ENCODE measurements around the gene KIF7. TPM values are rescaled to one million over a fixed set of nuclear protein-coding genes. Genes with fewer than 3 reads are reported as not detected.

Gene KIF7, protein sequence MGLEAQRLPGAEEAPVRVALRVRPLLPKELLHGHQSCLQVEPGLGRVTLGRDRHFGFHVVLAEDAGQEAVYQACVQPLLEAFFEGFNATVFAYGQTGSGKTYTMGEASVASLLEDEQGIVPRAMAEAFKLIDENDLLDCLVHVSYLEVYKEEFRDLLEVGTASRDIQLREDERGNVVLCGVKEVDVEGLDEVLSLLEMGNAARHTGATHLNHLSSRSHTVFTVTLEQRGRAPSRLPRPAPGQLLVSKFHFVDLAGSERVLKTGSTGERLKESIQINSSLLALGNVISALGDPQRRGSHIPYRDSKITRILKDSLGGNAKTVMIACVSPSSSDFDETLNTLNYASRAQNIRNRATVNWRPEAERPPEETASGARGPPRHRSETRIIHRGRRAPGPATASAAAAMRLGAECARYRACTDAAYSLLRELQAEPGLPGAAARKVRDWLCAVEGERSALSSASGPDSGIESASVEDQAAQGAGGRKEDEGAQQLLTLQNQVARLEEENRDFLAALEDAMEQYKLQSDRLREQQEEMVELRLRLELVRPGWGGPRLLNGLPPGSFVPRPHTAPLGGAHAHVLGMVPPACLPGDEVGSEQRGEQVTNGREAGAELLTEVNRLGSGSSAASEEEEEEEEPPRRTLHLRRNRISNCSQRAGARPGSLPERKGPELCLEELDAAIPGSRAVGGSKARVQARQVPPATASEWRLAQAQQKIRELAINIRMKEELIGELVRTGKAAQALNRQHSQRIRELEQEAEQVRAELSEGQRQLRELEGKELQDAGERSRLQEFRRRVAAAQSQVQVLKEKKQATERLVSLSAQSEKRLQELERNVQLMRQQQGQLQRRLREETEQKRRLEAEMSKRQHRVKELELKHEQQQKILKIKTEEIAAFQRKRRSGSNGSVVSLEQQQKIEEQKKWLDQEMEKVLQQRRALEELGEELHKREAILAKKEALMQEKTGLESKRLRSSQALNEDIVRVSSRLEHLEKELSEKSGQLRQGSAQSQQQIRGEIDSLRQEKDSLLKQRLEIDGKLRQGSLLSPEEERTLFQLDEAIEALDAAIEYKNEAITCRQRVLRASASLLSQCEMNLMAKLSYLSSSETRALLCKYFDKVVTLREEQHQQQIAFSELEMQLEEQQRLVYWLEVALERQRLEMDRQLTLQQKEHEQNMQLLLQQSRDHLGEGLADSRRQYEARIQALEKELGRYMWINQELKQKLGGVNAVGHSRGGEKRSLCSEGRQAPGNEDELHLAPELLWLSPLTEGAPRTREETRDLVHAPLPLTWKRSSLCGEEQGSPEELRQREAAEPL (N-terminal part only)
- 3.3 to 5.6 TPM (median 3.9 TPM) in 5 replicates for total RNA-seq (2022; extraction: Qiagen RNA extraction; ENCODE audit: low read depth)

GRCh38 chr15:89654847-89655805, at the start of gene KIF7:
TSS of gene KIF7 (minus strand) at chr15:89655467. CDS start at chr15:89652930, 2,537 bp downstream.

GRCh38 chr15:89690276-89691218, 35.3 kb upstream of the KIF7 start, which contains the start of the genes PEX11A and WDR93:
TSS of gene PEX11A (minus strand) at chr15:89690754. CDS start at chr15:89690632, 122 bp downstream.
TSS of gene WDR93 (plus strand) at chr15:89690811. CDS start at chr15:89701747, 10,936 bp downstream.

DNA sequence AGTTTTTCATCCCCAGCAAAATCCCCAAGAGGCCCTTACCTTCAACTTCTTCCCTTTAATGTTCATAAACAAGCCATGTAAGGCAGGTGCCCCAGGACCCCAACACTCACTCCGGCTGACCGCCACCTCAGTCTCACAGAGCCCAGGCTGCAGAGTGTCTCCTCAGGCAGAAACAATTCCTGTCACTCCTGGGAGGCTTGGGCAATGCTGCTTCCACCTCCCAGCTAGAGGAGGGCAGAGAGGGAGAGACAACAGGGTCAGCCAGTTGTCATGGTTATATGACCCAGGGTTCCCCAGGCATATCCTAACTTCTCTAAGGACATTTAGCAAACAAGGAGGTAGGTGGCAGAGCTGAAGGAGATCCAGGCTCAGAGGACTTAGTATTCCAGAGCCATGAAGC, 23.9 kb upstream of the KIF7 start, which contains the start of gene PLIN1:
Gene PLIN1, minus strand, starts transcription at position 156 of the 400 bp plus-strand sequence. CDS start 1,878 bp downstream, outside the sequence.

Other genes starting within 250 kb of the KIF7 start
- 35.4 to 44.9 TPM (median 36.0 TPM) in 5 replicates for gene RHCG, start 158.9 kb downstream of the KIF7 start, total RNA-seq (2022; extraction: Qiagen RNA extraction; ENCODE audit: low read depth)
- 12.8 to 15.7 TPM (median 14.9 TPM) in 5 replicates for gene TICRR, start 80.0 kb downstream of the KIF7 start, total RNA-seq (2022; extraction: Qiagen RNA extraction; ENCODE audit: low read depth)
- 0.06 to 0.11 TPM (median 0.08 TPM) in 3 of 5 replicates, not detected in the others for gene PLIN1, start 23.9 kb upstream of the KIF7 start, total RNA-seq (2022; extraction: Qiagen RNA extraction; ENCODE audit: low read depth)
- 5.9 to 7.7 TPM (median 6.9 TPM) in 5 replicates for gene PEX11A, start 35.3 kb upstream of the KIF7 start, total RNA-seq (2022; extraction: Qiagen RNA extraction; ENCODE audit: low read depth)
- gene WDR93, start 35.3 kb upstream of the KIF7 start, total RNA-seq (2022; extraction: Qiagen RNA extraction; ENCODE audit: low read depth), result 0.06 to 0.28 TPM (median 0.21 TPM) in 4 of 5 replicates, not detected in the other
- gene MESP1, start 95.8 kb upstream of the KIF7 start, total RNA-seq (2022; extraction: Qiagen RNA extraction; ENCODE audit: low read depth), result 2.9 to 7.5 TPM (median 6.2 TPM) in 5 replicates
- 0.41 to 0.73 TPM (median 0.51 TPM) in 4 of 5 replicates, not detected in the other for gene MESP2, start 120.9 kb upstream of the KIF7 start, total RNA-seq (2022; extraction: Qiagen RNA extraction; ENCODE audit: low read depth)
- gene ANPEP, start 159.4 kb upstream of the KIF7 start, total RNA-seq (2022; extraction: Qiagen RNA extraction; ENCODE audit: low read depth), result 27.2 to 39.1 TPM (median 35.6 TPM) in 5 replicates
- 35.7 to 85.4 TPM (median 42.2 TPM) in 5 replicates for gene AP3S2, start 238.5 kb upstream of the KIF7 start, total RNA-seq (2022; extraction: Qiagen RNA extraction; ENCODE audit: low read depth)